Esophagus (tissue), 2 donors: ENCODE measurements around the gene P2RX7. TPM values are rescaled to one million over a fixed set of nuclear protein-coding genes. Genes with fewer than 3 reads are reported as not detected.

Source experiments
- H3K27ac ChIP-seq, 2 donors: one replicate each; pipeline ENCODE4 v1.5.1; 2013; ENCODE audit warnings: low read depth in 2 of 2, mild to moderate bottlenecking in 2 of 2, inconsistent platforms in 1 of 2, low read length in 1 of 2, moderate library complexity in 1 of 2
- H3K27me3 ChIP-seq, 2 donors: one replicate each; pipeline ENCODE4 v1.6.1; 2013; ENCODE audit warnings: low read length in 2 of 2, control low read depth in 1 of 2, mild to moderate bottlenecking in 1 of 2; ENCODE audit not compliant: insufficient read depth in 2 of 2, control insufficient read depth in 1 of 2
- H3K36me3 ChIP-seq, 2 donors: one replicate each; pipeline ENCODE4 v1.6.1; 2013; ENCODE audit warnings: low read length in 1 of 2; ENCODE audit not compliant: control insufficient read depth in 2 of 2, insufficient read depth in 2 of 2
- H3K4me1 ChIP-seq, 2 donors: one replicate each; pipeline ENCODE4 v1.6.1; 2013; ENCODE audit warnings: low read length in 1 of 2; ENCODE audit not compliant: control insufficient read depth in 2 of 2, insufficient read depth in 2 of 2
- H3K4me3 ChIP-seq, 2 donors: one replicate each; pipeline ENCODE4 v1.5.1; 2013; ENCODE audit warnings: low read length in 2 of 2, mild to moderate bottlenecking in 2 of 2, low read depth in 1 of 2, moderate library complexity in 1 of 2
- H3K9me3 ChIP-seq, 2 donors: one replicate each; pipeline ENCODE4 v1.6.1; 2013; ENCODE audit warnings: mild to moderate bottlenecking in 2 of 2, low read depth in 1 of 2, low read length in 1 of 2, moderate library complexity in 1 of 2; ENCODE audit not compliant: control insufficient read depth in 2 of 2, insufficient read depth in 1 of 2
- WGBS, 2 donors: extraction: QIAGEN DNeasy Blood & Tissue Kit; methylation state at CpG; one replicate each; pipeline ENCODE4 v1.1.7; 2013; 5-methylcytosine and 5-hydroxymethylcytosine counted together
- polyA plus RNA-seq, 2 donors: library from polyadenylated mRNA; stranded (reverse); fragments of 200-250 nt; gene quantifications; one replicate each; pipeline ENCODE4 v1.2.3, GENCODE V29; 2013
- donor health status: healthy with polysubstance abuse.
- donor health status: Bipolar disorder and iron deficiency.

P2RX7 gene
- polyA plus RNA-seq, result 1 to 10 TPM; 1.2 to 2.5 TPM

GRCh38 chr12:121132601-121133481, at the start of gene P2RX7:
Gene P2RX7 (plus strand): TSS chr12:121132876. CDS start chr12:121132971, 95 bp downstream.
- Histone ChIP-seq H3K9me3 (peaks cover 0 to 2% of the 10 kb centered on the region in 2 donors), H3K27me3 (no peaks in the 10 kb centered on the region), H3K4me1 (no peaks in the 10 kb centered on the region), H3K36me3 (no peaks in the 10 kb centered on the region), H3K27ac (peak within 1 kb of the TSS; percentile 84 to 87), H3K4me3 (peak within 1 kb of the TSS; percentile 41)
- WGBS, 2 donors, result 3 to 5% methylated on average over 25 of the region's 25 CpGs

GRCh38 chr12:121084229-121084628, 48.4 kb upstream of the P2RX7 start:
- no peaks in the 10 kb centered on the region for H3K4me1 ChIP-seq
- no peaks in the 10 kb centered on the region for H3K27me3 ChIP-seq
- no peaks in the 10 kb centered on the region for H3K9me3 ChIP-seq
- no peak overlapping the region for H3K4me3 ChIP-seq
- 74 to 83% methylated on average over 3 of the region's 3 CpGs for WGBS, 2 donors
- no peaks in the 10 kb centered on the region for H3K36me3 ChIP-seq
- no peak overlapping the region for H3K27ac ChIP-seq

GRCh38 chr12:121085069-121085468, 47.6 kb upstream of the P2RX7 start:
- Histone ChIP-seq H3K27ac (no peak overlapping the region), H3K27me3 (no peaks in the 10 kb centered on the region), H3K4me3 (no peak overlapping the region), H3K4me1 (no peaks in the 10 kb centered on the region), H3K36me3 (no peaks in the 10 kb centered on the region), H3K9me3 (no peaks in the 10 kb centered on the region)
- WGBS, 2 donors, result 80 to 85% methylated on average over 4 of the region's 4 CpGs

GRCh38 chr12:121085506-121086353, 46.9 kb upstream of the P2RX7 start:
- no peaks in the 10 kb centered on the region for H3K4me1 ChIP-seq
- no peaks in the 10 kb centered on the region for H3K27me3 ChIP-seq
- H3K9me3 ChIP-seq, result no peaks in the 10 kb centered on the region
- H3K27ac ChIP-seq, result no peak overlapping the region
- H3K36me3 ChIP-seq, result no peaks in the 10 kb centered on the region
- WGBS, 2 donors, result 91 to 95% methylated on average over 17 of the region's 17 CpGs
- H3K4me3 ChIP-seq, result no peak overlapping the region

GRCh38 chr12:121086781-121087295, 45.8 kb upstream of the P2RX7 start:
- no peak overlapping the region for H3K4me3 ChIP-seq
- no peaks in the 10 kb centered on the region for H3K27me3 ChIP-seq
- H3K9me3 ChIP-seq, result no peaks in the 10 kb centered on the region
- H3K27ac ChIP-seq, result no peak overlapping the region
- H3K36me3 ChIP-seq, result no peaks in the 10 kb centered on the region
- 92 to 96% methylated on average over 8 of the region's 8 CpGs for WGBS, 2 donors
- no peaks in the 10 kb centered on the region for H3K4me1 ChIP-seq

- H3K4me3 ChIP-seq, result no peak overlapping the region
- no peaks in the 10 kb centered on the region for H3K36me3 ChIP-seq
- WGBS, 2 donors, result 61 to 66% methylated on average over 11 of the region's 11 CpGs
- H3K4me1 ChIP-seq, result no peaks in the 10 kb centered on the region
- no peaks in the 10 kb centered on the region for H3K9me3 ChIP-seq
- no peaks in the 10 kb centered on the region for H3K27me3 ChIP-seq
- H3K27ac ChIP-seq, result no peak overlapping the region
Measured at GRCh38 chr12:121087467-121088194, 45.0 kb upstream of the P2RX7 start.

- no peaks in the 10 kb centered on the region for H3K36me3 ChIP-seq
- H3K27me3 ChIP-seq, result no peaks in the 10 kb centered on the region
- no peaks in the 10 kb centered on the region for H3K9me3 ChIP-seq
- 95 to 99% methylated on average over 6 of the region's 6 CpGs for WGBS, 2 donors
- H3K27ac ChIP-seq, result no peak overlapping the region
- H3K4me1 ChIP-seq, result no peaks in the 10 kb centered on the region
- no peak overlapping the region for H3K4me3 ChIP-seq
Measured at GRCh38 chr12:121088195-121088585, 44.5 kb upstream of the P2RX7 start.

GRCh38 chr12:121089031-121089812, 43.5 kb upstream of the P2RX7 start:
- Histone ChIP-seq H3K36me3 (no peaks in the 10 kb centered on the region), H3K27me3 (no peaks in the 10 kb centered on the region), H3K27ac (no peak overlapping the region), H3K9me3 (no peaks in the 10 kb centered on the region), H3K4me1 (no peaks in the 10 kb centered on the region), H3K4me3 (no peak overlapping the region)
- WGBS, 2 donors, result 84% methylated on average over 14 of the region's 14 CpGs
